Immature natural killer cell (primary cell): ENCODE data around the gene ZSCAN20. TPM values are rescaled to one million over a fixed set of nuclear protein-coding genes. Genes with fewer than 3 reads are reported as not detected.
"Not testable (repeated sequence)": the region's sequence is repeated elsewhere in the genome, so short reads cannot be mapped to it uniquely, and the experiment has no call there.

Source experiments
- DNase-seq, 3 donors: peaks; one replicate each; pipeline ENCODE4 v3.0.0; 2022; ENCODE audit warnings: mixed read lengths in 1 of 3
- H3K27ac Mint-ChIP-seq, 6 donors: one replicate each; pipeline ENCODE4 v1.8.0; 2020; ENCODE audit warnings: mixed read lengths in 6 of 6, mild to moderate bottlenecking in 5 of 6, inconsistent platforms in 4 of 6, moderate library complexity in 3 of 6
- H3K27me3 Mint-ChIP-seq, 3 donors: one replicate each; pipeline ENCODE4 v1.8.0; 2020 to 2021; ENCODE audit warnings: low read depth in 3 of 3, mild to moderate bottlenecking in 3 of 3, mixed read lengths in 3 of 3, moderate library complexity in 3 of 3, inconsistent platforms in 1 of 3
- H3K36me3 Mint-ChIP-seq, 3 donors: one replicate each; pipeline ENCODE4 v1.8.0; 2020; ENCODE audit warnings: mixed read lengths in 3 of 3, inconsistent platforms in 2 of 3, mild to moderate bottlenecking in 2 of 3
- H3K4me1 Mint-ChIP-seq, 2 donors: one replicate each; pipeline ENCODE4 v1.8.0; 2020; ENCODE audit warnings: inconsistent platforms in 2 of 2, mild to moderate bottlenecking in 2 of 2, mixed read lengths in 2 of 2, moderate library complexity in 1 of 2
- H3K4me3 Mint-ChIP-seq, 5 donors: one replicate each; pipeline ENCODE4 v1.8.0; 2020; ENCODE audit warnings: mild to moderate bottlenecking in 5 of 5, mixed read lengths in 5 of 5, inconsistent platforms in 3 of 5, moderate library complexity in 3 of 5
- H3K9me3 Mint-ChIP-seq, 6 donors: one replicate each; pipeline ENCODE4 v1.8.0; 2020; ENCODE audit warnings: mild to moderate bottlenecking in 6 of 6, mixed read lengths in 6 of 6, inconsistent platforms in 4 of 6, moderate library complexity in 3 of 6
- polyA plus RNA-seq, 3 donors: library from polyadenylated mRNA; unstranded; fragments of 300-500 nt; fragmentation: Illumina TruSeq; gene quantifications; one replicate each; pipeline ENCODE4 v1.2.3, GENCODE V29; 2021

Gene ZSCAN20
- polyA plus RNA-seq, 3 donors from 2014 or later = 0.33 to 0.68 TPM; not detected in 1

DNA sequence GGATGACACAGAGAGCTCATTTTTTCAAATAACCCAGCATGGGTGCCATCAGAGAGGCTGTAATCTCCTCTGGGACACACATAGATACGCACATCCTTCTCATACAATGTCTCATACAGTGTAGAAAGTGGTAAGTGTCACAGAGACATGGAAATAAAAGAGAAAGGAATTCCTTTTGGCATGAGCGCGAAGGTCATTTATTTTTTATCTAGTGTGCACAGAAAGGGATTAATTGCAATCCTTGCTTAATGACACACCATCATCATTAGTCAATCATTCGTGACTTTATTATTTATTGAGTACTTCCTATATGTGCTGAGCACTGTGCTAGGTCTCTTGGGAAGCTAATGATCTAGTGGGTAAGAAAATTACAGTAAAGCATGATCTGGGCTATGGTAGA, 5.0 kb downstream of the ZSCAN20 start:
- peaks cover 7 to 13% of the 10 kb centered on the region in 2 donors for H3K4me1 Mint-ChIP-seq
- no peak overlapping the region for H3K27ac Mint-ChIP-seq
- no peak overlapping the region for H3K4me3 Mint-ChIP-seq
- no peak for DNase-seq
- no peaks in the 10 kb centered on the region for H3K9me3 Mint-ChIP-seq
- H3K36me3 Mint-ChIP-seq = peaks cover 0 to 8% (median 3%) of the 10 kb centered on the region in 3 donors
- peaks cover 0 to 4% (median 2%) of the 10 kb centered on the region in 3 donors for H3K27me3 Mint-ChIP-seq

DNA sequence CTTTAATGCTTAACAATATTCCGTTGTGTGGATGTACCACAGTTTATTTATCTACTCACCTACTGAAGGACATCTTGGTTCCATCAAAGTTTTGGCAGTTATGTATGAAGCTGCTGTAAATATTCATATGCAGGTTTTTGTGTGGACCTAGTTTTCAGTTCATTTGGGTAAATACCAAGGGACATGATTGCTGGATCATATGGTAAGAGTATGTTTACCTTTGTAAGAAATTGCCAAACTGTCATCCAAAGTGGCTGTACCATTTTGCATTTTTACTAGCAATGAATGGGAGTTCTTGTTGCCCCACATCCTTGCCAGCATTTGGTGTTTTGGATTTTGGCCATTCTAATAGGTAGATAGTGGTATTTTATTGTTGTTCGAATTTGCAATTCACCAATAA, 10.0 kb downstream of the ZSCAN20 start:
- no peak overlapping the region for H3K27ac Mint-ChIP-seq
- no peaks in the 10 kb centered on the region for H3K9me3 Mint-ChIP-seq
- H3K36me3 Mint-ChIP-seq = peaks cover 9 to 33% (median 19%) of the 10 kb centered on the region in 3 donors

DNA sequence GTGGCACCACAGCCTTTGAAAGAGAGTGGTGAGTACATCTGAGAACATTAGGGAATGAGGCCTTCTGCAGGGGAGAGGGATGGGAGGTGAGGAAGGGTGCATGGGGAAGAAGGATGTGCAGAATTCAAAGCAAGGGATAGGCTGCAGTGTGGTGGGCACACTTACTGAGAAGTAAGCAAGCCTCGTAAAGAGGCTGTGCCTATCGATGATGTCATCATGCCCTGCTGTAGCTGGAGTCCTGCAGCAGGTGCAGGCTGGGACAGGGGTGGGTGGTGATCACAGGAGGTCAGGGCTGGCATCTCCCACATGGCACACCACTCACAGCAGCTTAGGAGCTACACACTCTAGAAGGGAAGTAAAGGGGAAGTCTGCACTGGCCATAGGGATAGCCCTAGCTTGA, 16.2 kb downstream of the ZSCAN20 start:
- Mint-ChIP-seq H3K36me3 (peaks cover 37 to 58% (median 53%) of the 10 kb centered on the region in 3 donors), H3K27me3 (peaks cover 0 to 7% (median 3%) of the 10 kb centered on the region in 3 donors), H3K4me3 (no peak overlapping the region), H3K27ac (no peak overlapping the region), H3K9me3 (peaks cover 1 to 8% (median 5%) of the 10 kb centered on the region in 6 donors), H3K4me1 (no peaks in the 10 kb centered on the region)
- no peak for DNase-seq

More for the DNA sequence above, 10.0 kb downstream of the ZSCAN20 start:
- Mint-ChIP-seq H3K4me3 (no peak overlapping the region), H3K27me3 (peaks cover 3 to 4% (median 4%) of the 10 kb centered on the region in 3 donors), H3K4me1 (no peaks in the 10 kb centered on the region)
- DNase-seq = no peak

DNA sequence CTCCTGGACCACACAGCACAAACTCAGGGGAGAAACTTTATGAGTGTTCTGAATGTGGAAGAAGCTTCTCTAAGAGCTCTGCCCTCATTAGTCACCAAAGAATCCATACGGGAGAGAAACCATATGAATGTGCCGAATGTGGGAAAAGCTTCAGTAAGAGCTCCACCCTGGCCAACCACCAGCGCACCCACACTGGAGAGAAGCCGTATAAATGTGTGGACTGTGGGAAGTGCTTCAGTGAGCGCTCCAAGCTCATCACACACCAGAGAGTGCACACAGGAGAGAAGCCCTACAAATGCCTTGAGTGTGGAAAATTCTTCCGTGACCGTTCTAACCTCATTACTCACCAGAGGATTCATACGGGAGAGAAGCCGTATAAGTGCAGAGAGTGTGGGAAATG, 22.5 kb downstream of the ZSCAN20 start:
- Mint-ChIP-seq H3K4me3 (no peak overlapping the region), H3K27me3 (peaks cover 0 to 2% (median 0%) of the 10 kb centered on the region in 3 donors), H3K27ac (no peak overlapping the region), H3K9me3 (peaks cover 27 to 47% (median 33%) of the 10 kb centered on the region in 6 donors), H3K36me3 (peaks cover 43 to 65% (median 46%) of the 10 kb centered on the region in 3 donors), H3K4me1 (no peaks in the 10 kb centered on the region)
- DNase-seq = no peak

DNA sequence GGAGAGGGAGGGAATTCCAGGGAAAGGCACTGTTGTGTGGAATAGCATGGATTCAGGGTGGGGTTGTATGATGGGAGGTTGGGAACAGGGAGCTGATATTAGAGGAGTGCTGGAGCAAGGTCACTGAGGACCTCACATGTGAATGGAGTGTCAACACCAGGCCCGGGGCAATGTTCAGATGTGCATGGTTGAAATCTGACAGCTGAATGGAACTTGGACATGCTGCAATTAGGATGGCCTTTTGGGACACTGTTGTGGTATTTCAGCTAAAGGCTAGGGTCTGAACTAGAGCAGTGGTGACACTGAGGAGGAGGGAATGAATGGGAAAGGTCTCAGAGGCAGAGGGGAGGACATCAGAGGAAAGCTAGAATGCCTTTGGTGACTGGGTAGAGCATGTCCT, 25.0 kb downstream of the ZSCAN20 start:
- no peaks in the 10 kb centered on the region for H3K4me1 Mint-ChIP-seq
- peaks cover 0 to 2% (median 0%) of the 10 kb centered on the region in 3 donors for H3K27me3 Mint-ChIP-seq
- H3K36me3 Mint-ChIP-seq = peaks cover 23 to 43% (median 26%) of the 10 kb centered on the region in 3 donors
- no peak overlapping the region for H3K27ac Mint-ChIP-seq
- H3K4me3 Mint-ChIP-seq = no peak overlapping the region
- DNase-seq = no peak
- H3K9me3 Mint-ChIP-seq = peaks cover 27 to 47% (median 33%) of the 10 kb centered on the region in 6 donors

DNA sequence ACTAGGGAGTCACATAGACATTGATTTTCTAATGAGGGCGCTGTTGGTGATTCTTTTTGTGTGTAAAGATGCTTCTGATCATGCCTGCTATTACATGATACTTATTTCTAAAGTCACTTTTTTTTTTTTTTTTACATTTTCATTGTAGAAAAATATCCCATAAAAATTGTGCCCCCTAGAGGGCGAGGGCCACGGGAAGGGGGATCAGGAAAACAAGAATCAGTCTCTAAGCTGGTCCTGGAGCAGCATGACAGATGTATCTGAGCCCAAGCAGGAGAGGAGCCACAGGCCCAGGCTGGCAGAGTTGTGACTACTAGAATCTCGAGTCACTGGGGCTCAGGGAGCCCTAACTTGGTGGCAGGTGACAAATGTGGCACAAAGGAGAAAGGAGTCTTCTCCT, 28.1 kb downstream of the ZSCAN20 start:
- no peak overlapping the region for H3K4me3 Mint-ChIP-seq
- peaks cover 3 to 20% (median 10%) of the 10 kb centered on the region in 6 donors for H3K9me3 Mint-ChIP-seq
- DNase-seq = no peak
- H3K27me3 Mint-ChIP-seq = peaks cover 0 to 2% (median 2%) of the 10 kb centered on the region in 3 donors
- H3K4me1 Mint-ChIP-seq = no peaks in the 10 kb centered on the region
- peaks cover 3 to 17% (median 5%) of the 10 kb centered on the region in 3 donors for H3K36me3 Mint-ChIP-seq
- H3K27ac Mint-ChIP-seq = no peak overlapping the region

DNA sequence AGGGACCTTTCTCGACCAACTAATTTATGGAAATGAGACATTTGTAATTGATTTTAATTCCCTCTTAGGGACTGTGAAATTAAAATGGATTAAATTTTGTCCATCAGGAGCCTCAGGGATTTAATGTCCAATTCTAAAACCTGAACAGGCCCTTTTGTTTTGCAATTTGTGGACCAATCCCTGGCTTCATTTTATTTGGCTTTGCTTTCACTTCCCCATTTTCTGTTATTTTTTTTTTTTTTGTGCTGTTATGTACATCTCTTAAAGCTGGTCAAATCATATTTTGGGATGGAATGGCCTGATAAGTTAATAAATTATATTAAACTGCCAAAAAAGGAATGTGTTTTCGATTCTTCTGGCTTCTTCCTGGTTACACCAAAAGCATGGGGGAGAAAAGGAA, 28.9 kb downstream of the ZSCAN20 start:
- H3K27ac Mint-ChIP-seq = no peak overlapping the region
- no peak for DNase-seq
- no peaks in the 10 kb centered on the region for H3K4me1 Mint-ChIP-seq
- peaks cover 2 to 10% (median 3%) of the 10 kb centered on the region in 3 donors for H3K36me3 Mint-ChIP-seq
- peaks cover 0 to 12% (median 4%) of the 10 kb centered on the region in 6 donors for H3K9me3 Mint-ChIP-seq
- H3K4me3 Mint-ChIP-seq = no peak overlapping the region
- peaks cover 0 to 2% (median 2%) of the 10 kb centered on the region in 3 donors for H3K27me3 Mint-ChIP-seq

DNA sequence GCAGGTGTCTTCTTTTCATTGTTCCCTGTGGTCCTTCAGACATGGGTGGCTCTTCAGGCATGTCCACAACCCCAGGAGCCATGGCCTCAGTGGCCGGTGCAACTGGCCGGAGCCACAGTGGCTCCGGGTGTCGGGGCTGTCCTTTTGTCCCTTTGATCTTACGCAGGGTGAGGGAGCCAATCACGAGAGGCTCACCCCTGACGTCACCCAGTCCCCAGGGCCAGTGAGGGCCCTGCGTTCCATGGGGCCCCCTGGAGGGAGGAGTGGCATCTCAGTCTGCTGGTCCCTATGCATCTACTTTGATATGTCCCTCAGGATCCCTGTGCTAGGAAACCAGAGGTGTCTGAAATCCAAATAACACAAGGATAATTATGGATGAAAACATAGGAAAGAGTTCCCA, 29.3 kb downstream of the ZSCAN20 start:
- no peak for DNase-seq
- Mint-ChIP-seq H3K4me1 (no peaks in the 10 kb centered on the region), H3K4me3 (no peak overlapping the region), H3K27me3 (peaks cover 0 to 2% (median 2%) of the 10 kb centered on the region in 3 donors), H3K9me3 (peaks cover 0 to 9% (median 3%) of the 10 kb centered on the region in 6 donors), H3K36me3 (peaks cover 0 to 8% (median 3%) of the 10 kb centered on the region in 3 donors), H3K27ac (no peak overlapping the region)

DNA sequence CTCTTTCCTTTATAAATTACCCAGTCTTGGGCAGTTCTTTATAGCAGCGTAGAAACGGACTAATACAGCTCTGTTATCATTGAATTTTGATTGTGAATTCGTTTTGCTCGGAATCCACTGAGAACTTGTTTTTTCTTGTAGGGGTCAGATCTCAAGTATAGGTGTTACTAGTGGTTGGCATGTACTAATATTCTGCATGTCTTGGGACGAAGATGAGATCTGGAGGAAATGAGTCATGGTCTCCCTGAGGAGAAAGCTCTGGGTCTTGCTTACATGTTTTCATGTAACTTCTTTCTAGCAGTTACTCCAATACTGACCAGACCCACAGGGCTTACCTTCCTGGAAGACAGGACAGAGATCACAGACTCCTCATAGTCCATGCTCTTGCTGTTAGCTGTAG, 30.3 kb downstream of the ZSCAN20 start:
- DNase-seq = no peak
- peaks cover 0 to 2% (median 0%) of the 10 kb centered on the region in 3 donors for H3K27me3 Mint-ChIP-seq
- H3K27ac Mint-ChIP-seq = no peak overlapping the region
- H3K4me1 Mint-ChIP-seq = no peaks in the 10 kb centered on the region
- H3K36me3 Mint-ChIP-seq = peaks cover 0 to 3% (median under 1%) of the 10 kb centered on the region in 3 donors
- H3K9me3 Mint-ChIP-seq = peaks cover 0 to 5% (median under 1%) of the 10 kb centered on the region in 6 donors
- H3K4me3 Mint-ChIP-seq = no peak overlapping the region

DNA sequence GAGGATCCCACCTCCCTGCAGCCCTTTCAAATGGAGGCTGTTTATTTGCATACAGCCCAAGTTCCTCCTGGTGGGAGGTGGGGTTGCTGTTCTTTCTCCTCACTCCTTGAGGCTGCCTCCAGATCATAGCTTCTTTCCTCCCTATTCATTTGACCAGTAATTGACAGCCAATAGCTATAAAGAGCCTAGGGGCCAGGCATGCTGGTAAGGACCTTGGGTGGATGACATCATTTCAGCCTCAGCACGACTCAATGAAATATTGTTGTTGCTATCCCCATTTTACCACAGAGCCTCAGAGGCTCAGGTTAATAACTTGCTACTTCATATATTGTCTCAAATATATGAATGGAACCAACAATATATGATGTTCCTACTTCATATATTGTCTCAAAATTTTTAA, 31.1 kb downstream of the ZSCAN20 start:
- no peaks in the 10 kb centered on the region for H3K4me1 Mint-ChIP-seq
- no peak for DNase-seq
- H3K27me3 Mint-ChIP-seq = peaks cover 0 to 2% (median 1%) of the 10 kb centered on the region in 3 donors
- peak overlapping the region in 1 of 6 donors; percentile 14 for H3K27ac Mint-ChIP-seq
- no peaks in the 10 kb centered on the region for H3K9me3 Mint-ChIP-seq
- no peak overlapping the region for H3K4me3 Mint-ChIP-seq
- peaks cover 0 to 3% (median 0%) of the 10 kb centered on the region in 3 donors for H3K36me3 Mint-ChIP-seq

DNA sequence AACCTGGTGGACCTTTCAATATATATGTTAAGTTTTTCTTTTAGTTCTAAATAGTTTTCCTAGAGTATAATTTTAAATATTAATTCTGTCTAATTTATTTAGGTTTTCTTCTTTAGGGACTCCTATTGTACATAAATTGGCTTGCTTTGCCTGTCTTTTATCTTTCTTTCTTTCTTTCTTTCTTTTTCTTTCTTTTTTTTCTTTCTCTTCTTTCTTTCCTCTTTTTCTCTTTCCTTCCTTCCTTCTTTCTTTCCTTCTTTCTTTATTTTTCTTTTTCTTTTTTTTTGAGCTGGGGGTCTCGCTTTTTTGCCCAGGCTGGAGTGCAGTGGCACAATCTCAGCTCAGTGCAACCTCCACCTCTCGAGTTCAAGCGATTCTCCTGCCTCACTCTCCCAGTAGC, 35.2 kb downstream of the ZSCAN20 start:
- no peaks in the 10 kb centered on the region for H3K9me3 Mint-ChIP-seq
- no peaks in the 10 kb centered on the region for H3K4me1 Mint-ChIP-seq
- no peak overlapping the region for H3K4me3 Mint-ChIP-seq
- H3K27ac Mint-ChIP-seq = no peak overlapping the region
- DNase-seq = no peak
- peaks cover 2 to 4% (median 3%) of the 10 kb centered on the region in 3 donors for H3K27me3 Mint-ChIP-seq
- no peaks in the 10 kb centered on the region for H3K36me3 Mint-ChIP-seq

DNA sequence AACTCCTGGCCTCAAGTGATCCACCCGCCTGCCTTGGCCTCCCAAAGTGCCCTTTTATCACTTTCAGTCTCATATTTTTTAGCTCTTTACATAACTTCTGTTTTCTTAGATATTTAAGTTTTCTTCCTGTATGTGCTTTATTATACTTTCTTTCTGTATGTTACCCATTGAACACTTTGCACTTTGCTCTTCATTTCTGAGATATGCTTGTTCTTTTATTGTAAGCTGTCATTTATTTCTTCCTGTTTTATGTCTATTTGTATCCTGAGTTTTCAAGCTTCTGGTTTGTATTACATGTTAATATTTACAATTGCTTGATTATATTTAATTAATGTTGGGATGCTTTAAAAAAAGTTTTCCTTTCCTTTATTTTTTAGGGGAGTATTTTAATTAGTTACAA, 35.7 kb downstream of the ZSCAN20 start:
- H3K4me3 Mint-ChIP-seq = no peak overlapping the region

DNA sequence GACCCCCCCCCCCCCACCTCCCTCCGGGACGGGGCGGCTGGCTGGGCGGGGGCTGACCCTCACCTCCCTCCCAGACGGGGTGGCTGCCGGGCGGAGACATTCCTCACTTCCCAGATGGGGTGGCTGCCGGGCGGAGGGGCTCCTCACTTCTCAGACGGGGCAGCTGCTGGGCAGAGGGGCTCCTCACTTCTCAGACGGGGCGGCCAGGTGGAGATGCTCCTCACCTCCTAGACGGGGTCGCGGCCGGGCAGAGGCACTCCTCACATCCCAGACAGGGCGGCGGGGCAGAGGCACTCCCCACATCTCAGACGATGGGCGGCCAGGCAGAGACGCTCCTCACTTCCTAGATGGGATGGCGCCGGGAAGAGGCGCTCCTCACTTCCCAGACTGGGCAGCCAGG, 36.8 kb downstream of the ZSCAN20 start:
- not testable (repeated sequence) for H3K4me1 Mint-ChIP-seq, DNase-seq, H3K9me3 Mint-ChIP-seq, H3K36me3 Mint-ChIP-seq, H3K27me3 Mint-ChIP-seq, H3K4me3 Mint-ChIP-seq, H3K27ac Mint-ChIP-seq

More for the DNA sequence above, 35.7 kb downstream of the ZSCAN20 start:
- Mint-ChIP-seq H3K27me3 (peaks cover 2 to 4% (median 3%) of the 10 kb centered on the region in 3 donors), H3K9me3 (no peaks in the 10 kb centered on the region), H3K4me1 (no peaks in the 10 kb centered on the region), H3K36me3 (no peaks in the 10 kb centered on the region), H3K27ac (no peak overlapping the region)
- no peak for DNase-seq

DNA sequence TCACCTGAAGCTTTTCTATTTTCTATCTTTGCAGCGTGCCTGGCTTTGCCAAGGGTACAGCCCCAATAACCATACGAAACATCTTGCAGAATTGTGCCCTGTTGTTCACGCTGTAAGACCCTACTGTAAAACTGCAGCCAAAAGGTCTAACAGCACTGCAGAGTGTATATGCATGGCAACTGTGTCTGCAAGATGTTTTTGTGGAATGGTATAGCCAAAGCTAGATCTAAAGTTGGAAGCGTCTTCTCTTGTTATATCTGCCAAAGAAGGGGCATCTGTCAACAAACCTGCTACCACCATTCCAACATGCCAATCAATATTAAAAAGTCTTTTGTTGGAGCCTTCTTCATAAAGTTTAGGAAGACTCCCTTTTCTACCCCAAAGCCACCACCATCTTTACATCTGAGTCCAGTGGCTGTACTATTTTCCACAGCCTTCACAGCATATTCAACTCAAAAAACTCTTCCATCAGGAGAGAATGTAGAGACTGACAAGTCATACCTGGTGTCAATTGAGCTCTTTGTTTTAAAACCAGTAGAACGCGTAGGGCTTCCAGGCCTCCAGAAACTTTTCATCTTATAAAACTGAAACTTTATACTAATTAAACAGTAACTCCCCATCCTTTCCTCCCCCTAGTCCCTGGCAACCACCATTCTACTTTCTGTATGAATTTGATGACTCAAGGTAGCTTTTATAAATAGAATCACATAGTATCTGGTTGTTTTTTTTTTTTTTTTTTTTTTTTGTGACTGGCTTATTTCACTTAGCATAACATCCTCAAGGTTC, 40.0 kb downstream of the ZSCAN20 start:
- Mint-ChIP-seq H3K27ac (no peak overlapping the region), H3K4me3 (no peak overlapping the region), H3K27me3 (peaks cover 2 to 3% (median 3%) of the 10 kb centered on the region in 3 donors), H3K36me3 (no peaks in the 10 kb centered on the region), H3K9me3 (no peaks in the 10 kb centered on the region), H3K4me1 (no peaks in the 10 kb centered on the region)
- no peak for DNase-seq
